GM21423 (cell line): ENCODE results near the gene APOE.
"Not testable (repeated sequence)": the region's sequence is repeated elsewhere in the genome, so short reads cannot be mapped to it uniquely, and the experiment has no call there.

ENCODE experiments used
- ATAC-seq: cut with Tn5 transposase; IDR thresholded peaks from one replicate; pipeline ENCODE4 v1.9.1; 2021; ENCODE audit warnings: mild to moderate bottlenecking, moderate library complexity; ENCODE audit not compliant: unreplicated experiment

The APOE gene

DNA sequence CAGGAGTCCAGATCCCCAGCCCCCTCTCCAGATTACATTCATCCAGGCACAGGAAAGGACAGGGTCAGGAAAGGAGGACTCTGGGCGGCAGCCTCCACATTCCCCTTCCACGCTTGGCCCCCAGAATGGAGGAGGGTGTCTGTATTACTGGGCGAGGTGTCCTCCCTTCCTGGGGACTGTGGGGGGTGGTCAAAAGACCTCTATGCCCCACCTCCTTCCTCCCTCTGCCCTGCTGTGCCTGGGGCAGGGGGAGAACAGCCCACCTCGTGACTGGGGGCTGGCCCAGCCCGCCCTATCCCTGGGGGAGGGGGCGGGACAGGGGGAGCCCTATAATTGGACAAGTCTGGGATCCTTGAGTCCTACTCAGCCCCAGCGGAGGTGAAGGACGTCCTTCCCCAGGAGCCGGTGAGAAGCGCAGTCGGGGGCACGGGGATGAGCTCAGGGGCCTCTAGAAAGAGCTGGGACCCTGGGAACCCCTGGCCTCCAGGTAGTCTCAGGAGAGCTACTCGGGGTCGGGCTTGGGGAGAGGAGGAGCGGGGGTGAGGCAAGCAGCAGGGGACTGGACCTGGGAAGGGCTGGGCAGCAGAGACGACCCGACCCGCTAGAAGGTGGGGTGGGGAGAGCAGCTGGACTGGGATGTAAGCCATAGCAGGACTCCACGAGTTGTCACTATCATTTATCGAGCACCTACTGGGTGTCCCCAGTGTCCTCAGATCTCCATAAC, at the start of gene APOE:
Gene APOE (plus strand): TSS at position 360 of the 724 bp plus-strand sequence. CDS start 829 bp downstream, outside the sequence.
- ATAC-seq, result no peak

- ATAC-seq, result no peak
Observed at GRCh38 chr19:44856421-44857083, 49.0 kb upstream of the APOE start.

DNA sequence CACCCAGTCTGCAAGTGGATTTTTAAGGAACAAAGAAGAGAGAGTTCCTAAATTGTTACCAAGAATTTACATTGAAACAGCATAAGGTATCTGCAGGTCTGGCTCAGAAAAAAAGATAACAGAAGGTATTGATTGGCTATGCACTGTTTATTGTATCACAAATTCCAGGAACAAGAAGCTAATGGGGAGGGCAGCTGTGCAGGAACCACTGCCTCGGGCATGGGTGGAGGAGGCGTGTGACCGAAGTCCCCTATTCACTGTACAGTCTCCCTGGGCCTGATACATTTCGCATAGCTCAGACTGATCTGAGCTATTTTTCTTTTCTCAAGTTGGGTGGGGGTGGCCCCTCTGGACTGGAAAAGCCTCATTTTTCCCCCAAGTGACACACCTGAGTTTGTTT, 47.8 kb upstream of the APOE start:
- no peak for ATAC-seq

DNA sequence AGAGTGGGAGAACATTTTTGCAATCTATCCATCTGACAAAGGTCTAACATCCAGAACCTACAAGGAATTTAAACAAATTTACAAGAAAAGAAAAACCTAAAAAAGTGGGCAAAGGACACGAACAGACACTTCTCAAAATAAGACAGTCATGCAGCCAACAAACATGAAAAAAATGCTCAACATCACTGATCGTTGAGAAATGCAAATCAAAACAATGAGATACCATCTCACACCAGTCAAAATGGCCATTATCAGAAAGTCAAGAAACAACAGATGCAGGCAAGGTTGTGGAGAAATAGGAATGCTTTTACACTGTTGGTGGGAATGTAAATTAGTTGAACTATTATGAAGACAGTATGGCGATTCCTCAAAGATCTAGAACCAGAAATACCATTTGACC, 44.0 kb upstream of the APOE start:
- ATAC-seq, result not testable (repeated sequence)

DNA sequence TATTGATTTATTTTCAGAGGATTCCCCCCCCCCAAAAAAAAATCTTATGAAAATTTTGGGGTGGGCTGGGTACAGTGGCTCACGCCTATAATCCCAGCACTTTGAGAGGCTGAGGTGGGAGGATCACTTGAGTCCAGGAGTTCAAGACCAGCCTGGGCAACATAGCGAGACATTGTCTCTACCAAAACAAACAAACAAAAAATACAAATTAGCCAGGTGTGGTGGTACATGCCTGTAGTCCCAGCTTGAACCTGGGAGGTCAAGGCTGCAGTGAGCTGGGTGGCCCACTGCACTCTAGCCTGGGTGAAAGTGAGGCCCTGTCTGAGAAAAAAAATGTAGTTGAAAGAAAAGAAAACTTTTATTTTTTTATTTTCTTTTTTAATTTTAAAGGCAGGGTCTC, 41.6 kb upstream of the APOE start:
- no peak for ATAC-seq

DNA sequence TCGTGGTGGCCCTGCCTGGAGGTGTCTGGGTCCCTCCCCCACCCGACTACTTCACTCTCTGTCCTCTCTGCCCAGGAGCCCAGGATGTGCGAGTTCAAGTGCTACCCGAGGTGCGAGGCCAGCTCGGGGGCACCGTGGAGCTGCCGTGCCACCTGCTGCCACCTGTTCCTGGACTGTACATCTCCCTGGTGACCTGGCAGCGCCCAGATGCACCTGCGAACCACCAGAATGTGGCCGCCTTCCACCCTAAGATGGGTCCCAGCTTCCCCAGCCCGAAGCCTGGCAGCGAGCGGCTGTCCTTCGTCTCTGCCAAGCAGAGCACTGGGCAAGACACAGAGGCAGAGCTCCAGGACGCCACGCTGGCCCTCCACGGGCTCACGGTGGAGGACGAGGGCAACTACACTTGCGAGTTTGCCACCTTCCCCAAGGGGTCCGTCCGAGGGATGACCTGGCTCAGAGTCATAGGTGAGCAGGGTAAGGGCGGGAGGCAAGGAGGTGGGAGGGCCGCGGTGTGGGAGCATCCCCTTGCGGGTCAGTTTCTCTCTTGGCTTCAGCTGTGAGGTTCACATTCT, 40.3 kb upstream of the APOE start:
- ATAC-seq, result no peak

GRCh38 chr19:44866664-44867063, 38.9 kb upstream of the APOE start:
- ATAC-seq, result no peak

DNA sequence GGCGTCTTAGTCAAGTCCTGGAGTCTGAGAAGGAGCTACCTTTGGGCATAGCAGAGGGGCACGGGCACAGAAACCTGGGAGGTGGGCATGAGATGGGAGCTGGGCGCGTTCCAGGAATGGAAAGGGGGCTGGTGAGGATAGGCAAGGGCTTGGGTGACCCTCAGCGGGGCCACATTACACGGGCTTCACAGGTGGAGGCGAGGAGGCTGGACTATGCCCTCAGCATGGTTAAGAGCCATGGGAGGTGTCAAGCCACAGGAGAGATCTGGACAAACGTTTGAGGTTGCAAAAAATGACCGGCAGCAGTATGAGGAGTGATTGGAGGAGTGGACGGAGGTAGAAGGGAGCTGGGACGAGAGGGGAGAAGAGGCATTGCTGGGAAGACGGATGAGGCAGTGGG, 38.0 kb upstream of the APOE start:
- ATAC-seq, result no peak

GRCh38 chr19:44869733-44870470, 35.7 kb upstream of the APOE start:
- no peak for ATAC-seq

DNA sequence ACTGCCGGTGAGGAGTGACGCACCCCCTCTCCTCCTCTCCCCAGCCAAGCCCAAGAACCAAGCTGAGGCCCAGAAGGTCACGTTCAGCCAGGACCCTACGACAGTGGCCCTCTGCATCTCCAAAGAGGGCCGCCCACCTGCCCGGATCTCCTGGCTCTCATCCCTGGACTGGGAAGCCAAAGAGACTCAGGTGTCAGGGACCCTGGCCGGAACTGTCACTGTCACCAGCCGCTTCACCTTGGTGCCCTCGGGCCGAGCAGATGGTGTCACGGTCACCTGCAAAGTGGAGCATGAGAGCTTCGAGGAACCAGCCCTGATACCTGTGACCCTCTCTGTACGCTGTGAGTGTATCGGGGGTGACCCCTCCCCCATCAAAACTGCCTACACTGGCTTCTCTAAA, 33.8 kb upstream of the APOE start:
- no peak for ATAC-seq

- no peak for ATAC-seq
Observed at GRCh38 chr19:44872661-44873060, 32.9 kb upstream of the APOE start.

DNA sequence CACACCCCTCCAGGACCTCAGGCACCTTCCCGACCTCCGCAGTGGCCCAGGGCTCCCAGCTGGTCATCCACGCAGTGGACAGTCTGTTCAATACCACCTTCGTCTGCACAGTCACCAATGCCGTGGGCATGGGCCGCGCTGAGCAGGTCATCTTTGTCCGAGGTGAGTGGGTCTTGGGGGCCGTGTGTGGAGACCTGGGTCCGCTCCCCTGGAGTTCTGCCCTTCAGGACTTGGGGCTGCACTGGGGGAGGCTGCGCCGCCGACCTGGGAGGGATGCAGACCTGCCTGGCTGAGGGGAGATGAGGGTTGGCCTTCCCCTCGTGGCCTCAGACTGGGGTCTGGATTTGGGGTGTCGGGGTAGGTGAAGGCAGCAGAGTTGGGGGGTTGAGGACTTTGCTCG, 31.3 kb upstream of the APOE start:
- no peak for ATAC-seq

DNA sequence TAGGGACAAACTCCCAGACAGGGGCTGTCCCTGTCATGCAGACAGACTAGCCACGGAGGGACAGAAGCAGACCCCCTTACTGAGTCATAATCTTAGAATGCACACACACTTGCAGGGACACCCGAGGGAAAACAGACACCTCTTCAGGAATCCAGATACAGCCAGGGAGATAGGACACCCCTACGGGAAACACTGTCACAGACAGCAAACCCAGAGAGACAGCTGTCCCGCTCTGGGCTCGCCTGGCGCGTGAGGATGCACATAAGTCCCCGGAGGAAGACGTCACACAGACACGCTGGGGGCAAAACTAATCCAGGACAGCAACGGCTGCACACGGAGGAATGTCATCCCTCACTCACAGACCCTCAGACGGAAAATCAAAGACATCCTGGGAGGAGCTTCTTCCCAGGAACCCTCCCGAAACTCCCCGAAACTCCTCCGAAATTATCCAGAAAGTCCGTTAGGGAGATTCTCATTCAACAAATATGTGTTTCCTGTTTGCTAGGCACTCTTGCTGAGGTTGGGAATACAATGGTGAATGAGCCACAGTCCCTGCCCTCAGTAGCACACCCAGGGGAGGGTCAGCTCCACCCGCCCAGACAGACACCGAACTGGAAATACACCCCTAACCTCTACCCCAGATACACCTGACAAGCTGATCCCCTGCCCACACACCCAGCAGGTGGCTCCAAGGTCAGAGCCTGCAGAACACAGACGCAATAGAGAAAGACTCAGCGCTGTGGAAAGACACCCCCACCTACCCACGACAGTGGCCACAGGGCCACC, 29.7 kb upstream of the APOE start:
- no peak for ATAC-seq

GRCh38 chr19:44876930-44877535, 28.6 kb upstream of the APOE start:
- no peak for ATAC-seq

DNA sequence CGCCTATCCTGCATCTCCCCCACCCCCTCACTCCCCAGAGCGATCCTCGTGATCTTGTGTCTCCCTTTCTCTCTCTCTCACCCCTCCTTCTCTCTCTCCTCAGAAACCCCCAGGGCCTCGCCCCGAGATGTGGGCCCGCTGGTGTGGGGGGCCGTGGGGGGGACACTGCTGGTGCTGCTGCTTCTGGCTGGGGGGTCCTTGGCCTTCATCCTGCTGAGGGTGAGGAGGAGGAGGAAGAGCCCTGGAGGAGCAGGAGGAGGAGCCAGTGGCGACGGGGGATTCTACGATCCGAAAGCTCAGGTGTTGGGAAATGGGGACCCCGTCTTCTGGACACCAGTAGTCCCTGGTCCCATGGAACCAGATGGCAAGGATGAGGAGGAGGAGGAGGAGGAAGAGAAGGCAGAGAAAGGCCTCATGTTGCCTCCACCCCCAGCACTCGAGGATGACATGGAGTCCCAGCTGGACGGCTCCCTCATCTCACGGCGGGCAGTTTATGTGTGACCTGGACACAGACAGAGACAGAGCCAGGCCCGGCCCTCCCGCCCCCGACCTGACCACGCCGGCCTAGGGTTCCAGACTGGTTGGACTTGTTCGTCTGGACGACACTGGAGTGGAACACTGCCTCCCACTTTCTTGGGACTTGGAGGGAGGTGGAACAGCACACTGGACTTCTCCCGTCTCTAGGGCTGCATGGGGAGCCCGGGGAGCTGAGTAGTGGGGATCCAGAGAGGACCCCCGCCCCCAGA, 27.3 kb upstream of the APOE start:
- ATAC-seq, result no peak

DNA sequence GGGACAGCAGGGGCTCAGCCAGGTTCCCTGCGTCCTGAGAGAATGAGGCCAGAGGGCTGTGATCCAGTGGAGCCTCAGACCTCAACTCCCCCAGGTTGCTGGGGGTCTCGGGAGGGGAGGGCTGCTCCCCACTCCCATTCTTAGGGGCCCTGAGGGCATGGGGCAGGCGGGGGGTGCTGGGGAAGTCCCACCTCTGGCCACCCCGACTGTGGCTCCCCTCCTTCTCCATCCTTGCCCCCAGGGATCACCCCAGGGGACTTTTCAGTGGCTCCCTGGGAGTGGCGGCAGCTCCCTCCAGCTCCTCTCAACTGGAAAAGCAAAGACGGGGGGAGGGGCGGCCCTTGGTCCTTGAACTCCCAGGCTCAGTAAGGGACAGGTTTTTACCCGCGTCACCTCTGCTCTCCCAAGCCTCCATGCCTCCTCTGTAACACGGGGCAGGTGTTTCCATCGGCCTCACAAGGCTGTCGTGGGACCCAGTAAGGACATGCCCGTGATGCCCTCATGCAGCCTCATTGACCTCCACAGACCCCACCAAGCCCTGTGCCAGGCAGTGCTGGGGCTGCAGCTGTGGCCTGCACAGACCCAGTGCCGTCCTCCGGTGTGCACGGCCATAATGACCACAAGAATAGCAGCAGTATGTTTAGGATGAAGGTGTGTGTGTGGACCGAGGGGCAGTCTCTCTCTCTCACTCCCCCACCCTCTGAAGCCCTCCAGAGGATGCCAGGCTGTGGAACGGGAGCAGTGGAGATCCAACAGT, 26.1 kb upstream of the APOE start:
- no peak for ATAC-seq

- ATAC-seq, result no peak
Observed at GRCh38 chr19:44882063-44882462, 23.5 kb upstream of the APOE start.

DNA sequence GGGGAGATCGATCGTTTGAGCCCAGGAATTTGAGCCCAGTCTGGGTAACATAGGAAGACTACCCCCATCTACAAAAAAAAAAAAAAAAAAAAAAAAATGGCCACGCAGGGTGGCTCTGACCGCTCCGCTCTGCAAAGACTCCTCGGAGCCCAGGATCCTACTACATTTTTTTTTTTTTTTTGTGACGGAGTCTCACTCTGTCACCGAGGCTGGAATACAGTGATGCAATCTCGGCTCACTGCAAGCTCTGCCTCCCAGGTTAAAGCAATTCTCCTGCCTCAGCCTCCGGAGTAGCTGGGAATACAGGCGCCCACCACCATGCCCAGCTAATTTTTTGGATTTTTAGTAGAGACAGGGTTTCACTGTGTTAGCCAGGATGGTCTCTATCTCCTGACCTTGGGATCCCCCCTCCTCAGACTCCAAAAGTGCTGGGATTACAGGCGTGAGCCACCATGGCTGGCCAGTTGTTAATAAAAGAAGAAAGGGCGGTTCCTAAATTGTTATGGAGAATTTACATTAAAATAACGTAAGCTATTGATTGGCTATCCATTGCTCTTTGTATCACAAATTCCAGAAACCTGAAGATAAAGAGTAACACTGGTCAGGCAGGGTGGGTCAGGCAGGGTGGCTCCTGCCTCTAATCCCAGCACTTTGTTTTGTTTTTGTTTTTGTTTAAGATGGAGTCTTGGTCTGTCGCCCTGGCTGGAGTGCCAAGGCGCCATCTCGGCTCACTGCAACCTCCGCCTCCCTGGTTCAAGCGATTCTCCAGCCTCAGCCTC, 22.8 kb upstream of the APOE start:
- not testable (repeated sequence) for ATAC-seq
